ENCODE data around the gene TAP2.

Gene TAP2

DNA sequence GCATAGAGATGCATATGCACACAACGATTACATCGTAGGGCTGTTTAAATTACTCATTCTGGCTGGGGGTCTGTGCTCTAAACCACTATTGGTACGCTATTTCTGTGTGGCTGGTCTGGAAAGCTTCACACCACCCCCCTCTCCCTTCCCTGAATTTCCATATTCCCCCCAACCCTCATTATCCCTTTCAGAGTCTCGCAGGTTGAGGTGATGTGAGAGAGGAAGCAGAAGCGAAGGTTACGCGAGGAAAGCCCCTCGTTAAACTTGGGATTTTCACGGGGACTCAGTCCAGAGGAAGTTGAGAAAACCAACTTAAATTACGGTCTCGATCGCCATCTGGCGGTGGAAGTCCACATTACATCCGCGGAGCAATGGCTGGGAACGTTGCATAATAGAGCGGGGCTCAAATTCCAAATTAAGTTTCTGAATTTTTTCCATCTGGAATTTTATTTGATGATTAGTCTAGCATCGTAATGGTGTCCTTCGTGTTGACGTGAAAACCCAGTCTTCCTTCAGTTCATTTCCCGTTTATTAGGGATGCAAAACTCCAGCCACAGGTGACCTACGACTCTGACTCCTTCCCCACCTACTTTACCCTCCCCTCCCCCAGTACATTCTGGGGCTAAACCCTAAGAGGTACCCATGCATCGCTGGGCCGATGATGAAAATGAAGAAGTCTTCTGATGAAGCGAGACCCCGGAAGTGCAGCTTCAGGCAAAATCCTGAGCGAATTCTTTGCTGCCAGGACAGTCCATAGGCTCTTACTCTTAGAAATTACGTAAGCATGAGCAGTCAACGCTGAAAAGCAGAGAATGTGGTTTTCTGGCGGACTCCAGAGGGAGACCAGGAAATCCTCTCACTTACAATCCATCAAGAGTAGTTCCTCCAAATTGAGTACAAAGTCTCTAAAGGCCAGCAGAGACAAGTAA lies 41.4 kb downstream of the TAP2 start:
- in situ Hi-C loops (cut with HindIII; ENCODE audit: low sequenced_read_pairs) = loop anchor here (5.0 kb wide), 1 partner anchor 70 kb away; no protein-coding TSS in a partner anchor

DNA sequence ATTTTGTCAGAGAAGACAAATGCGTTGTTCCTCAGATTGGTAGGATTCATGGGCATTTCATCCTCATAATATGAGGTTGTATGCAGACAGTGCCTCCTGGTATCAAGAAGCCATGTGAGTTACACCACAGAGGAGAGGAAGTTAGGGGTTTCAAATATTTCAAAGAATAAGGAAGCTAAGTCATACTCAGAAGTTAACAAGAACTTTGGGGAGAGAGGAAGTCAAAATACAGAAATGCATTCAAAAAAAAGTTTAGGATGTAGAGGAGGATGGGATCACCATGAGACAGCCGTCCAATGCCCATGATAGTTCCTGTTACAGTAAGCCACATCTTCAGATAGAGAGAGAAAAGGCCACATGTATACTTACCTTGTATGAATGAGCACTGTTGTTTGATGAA lies 44.0 kb downstream of the TAP2 start:
- in situ Hi-C loops (cut with HindIII; ENCODE audit: low sequenced_read_pairs) = no loop called here

DNA sequence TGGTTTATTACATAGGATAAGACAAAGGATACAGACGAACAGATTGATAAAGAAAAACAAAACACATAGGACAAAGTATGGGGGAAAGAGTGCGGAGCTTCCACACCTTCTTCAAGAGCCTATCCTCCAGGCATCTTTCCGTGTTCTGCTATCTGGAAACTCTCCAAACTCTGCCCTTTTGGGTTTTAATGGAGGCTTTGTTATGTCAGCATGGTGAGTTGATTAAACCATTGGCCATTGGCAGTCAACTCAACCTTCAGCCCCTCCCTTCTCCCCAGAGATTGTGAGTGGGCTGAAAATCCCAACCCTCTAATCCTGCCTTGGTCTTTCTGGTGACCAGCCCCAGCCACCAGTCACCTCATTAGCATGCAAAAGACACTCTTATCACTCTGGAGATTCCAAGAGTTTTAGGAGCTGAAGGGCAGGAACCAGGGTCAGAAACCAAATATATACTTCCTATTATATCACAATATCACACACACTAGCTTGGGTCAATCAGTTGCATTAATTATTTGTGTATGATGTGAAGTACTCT lies 45.6 kb downstream of the TAP2 start:
- in situ Hi-C loops (cut with HindIII; ENCODE audit: low sequenced_read_pairs) = no loop called here

DNA sequence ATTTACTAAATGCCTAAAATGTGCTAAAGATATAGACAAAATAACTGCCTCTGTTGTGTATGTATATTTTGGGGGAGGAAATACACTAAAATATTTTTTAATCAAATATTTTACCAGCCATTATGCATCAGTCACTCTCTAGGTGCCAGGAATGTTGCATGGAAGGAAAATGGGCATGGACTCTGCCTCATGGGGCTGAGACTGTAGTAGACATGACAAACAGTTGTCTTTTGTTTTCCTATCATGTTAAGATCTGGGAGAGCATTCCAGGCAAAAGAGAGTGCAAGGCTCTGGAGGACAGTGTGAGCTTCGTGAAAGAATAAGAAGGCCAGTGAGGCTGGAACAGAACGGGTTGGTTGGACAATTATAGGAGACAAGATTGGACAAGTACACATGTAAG lies 48.2 kb downstream of the TAP2 start:
- in situ Hi-C loops (cut with HindIII; ENCODE audit: low sequenced_read_pairs) = no loop called here

All from endothelial cell of hepatic sinusoid (primary cell).